Cardiac muscle cell (in vitro differentiated cells and primary cell): Measurements from ENCODE around the gene TCF7L1. TPM values are rescaled to one million over a fixed set of nuclear protein-coding genes. Genes with fewer than 3 reads are reported as not detected.

ENCODE experiments used
- DNase-seq, 2 donors: peaks; one replicate each; pipeline versions ENCODE4 v3.0.0 to v3.0.0-alpha.2; 2010 to 2017; ENCODE audit warnings: low read depth in 1 of 2, low spot score in 1 of 2
- H3K27ac ChIP-seq: fragments of 200-600 bp; sonication (generic); 2 replicates; pipeline ENCODE4 v1.5.1; 2016
- H3K27me3 ChIP-seq: fragments of 200-600 bp; sonication (generic); 2 replicates; pipeline ENCODE4 v1.6.0; 2016; ENCODE audit warnings: control low read depth
- H3K36me3 ChIP-seq: fragments of 200-600 bp; sonication (generic); 2 replicates; pipeline ENCODE4 v1.5.1; 2016; ENCODE audit warnings: control low read depth
- H3K4me1 ChIP-seq: fragments of 200-600 bp; sonication (generic); 2 replicates; pipeline ENCODE4 v1.8.1; 2017; ENCODE audit warnings: low read depth, mild to moderate bottlenecking, mixed run types
- H3K4me3 ChIP-seq: fragments of 200-600 bp; sonication (generic); 2 replicates; pipeline ENCODE4 v1.5.1; 2016; ENCODE audit warnings: mild to moderate bottlenecking
- H3K9me3 ChIP-seq: fragments of 200-600 bp; sonication (generic); 2 replicates; pipeline ENCODE4 v1.5.1; 2017; ENCODE audit warnings: low read depth, mild to moderate bottlenecking, control low read depth
- polyA plus RNA-seq: library from polyadenylated mRNA; unstranded; fragments of >200 nt; fragmentation: Nextera tagmentation; extraction: Ambion mirVana; gene quantifications from 2 replicates; pipeline ENCODE4 v1.2.1, GENCODE V29; 2016
- total RNA-seq: library from RNA; depleted of rRNA; stranded (reverse); fragments of >200 nt; gene quantifications from 2 replicates; pipeline ENCODE4 v1.2.3, GENCODE V29; 2016
- TF ChIP-seq, protein P1 (sequence below): IDR thresholded peaks from 2 replicates; pipeline ENCODE4 v1.5.1; 2012; ENCODE audit warnings: low read depth, mild to moderate bottlenecking, low read length

Gene TCF7L1
- total and polyA plus RNA-seq, 2 experiments from 2014 or later = 5.3 to 10.0 TPM

GRCh38 chr2:85275984-85276540 lies 142.9 kb downstream of the TCF7L1 start:
- no peaks in the 10 kb centered on the region for H3K36me3 ChIP-seq
- no peaks in the 10 kb centered on the region for H3K9me3 ChIP-seq
- no peaks in the 10 kb centered on the region for H3K27me3 ChIP-seq
- DNase-seq = no peak
- TF ChIP-seq, protein P1, sequence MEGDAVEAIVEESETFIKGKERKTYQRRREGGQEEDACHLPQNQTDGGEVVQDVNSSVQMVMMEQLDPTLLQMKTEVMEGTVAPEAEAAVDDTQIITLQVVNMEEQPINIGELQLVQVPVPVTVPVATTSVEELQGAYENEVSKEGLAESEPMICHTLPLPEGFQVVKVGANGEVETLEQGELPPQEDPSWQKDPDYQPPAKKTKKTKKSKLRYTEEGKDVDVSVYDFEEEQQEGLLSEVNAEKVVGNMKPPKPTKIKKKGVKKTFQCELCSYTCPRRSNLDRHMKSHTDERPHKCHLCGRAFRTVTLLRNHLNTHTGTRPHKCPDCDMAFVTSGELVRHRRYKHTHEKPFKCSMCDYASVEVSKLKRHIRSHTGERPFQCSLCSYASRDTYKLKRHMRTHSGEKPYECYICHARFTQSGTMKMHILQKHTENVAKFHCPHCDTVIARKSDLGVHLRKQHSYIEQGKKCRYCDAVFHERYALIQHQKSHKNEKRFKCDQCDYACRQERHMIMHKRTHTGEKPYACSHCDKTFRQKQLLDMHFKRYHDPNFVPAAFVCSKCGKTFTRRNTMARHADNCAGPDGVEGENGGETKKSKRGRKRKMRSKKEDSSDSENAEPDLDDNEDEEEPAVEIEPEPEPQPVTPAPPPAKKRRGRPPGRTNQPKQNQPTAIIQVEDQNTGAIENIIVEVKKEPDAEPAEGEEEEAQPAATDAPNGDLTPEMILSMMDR = no peak
- H3K4me3 ChIP-seq = no peak overlapping the region
- no peak overlapping the region for H3K27ac ChIP-seq
- H3K4me1 ChIP-seq = peaks cover 10% of the 10 kb centered on the region

- TF ChIP-seq, protein P1 = no peak
- H3K27me3 ChIP-seq = no peaks in the 10 kb centered on the region
- no peaks in the 10 kb centered on the region for H3K9me3 ChIP-seq
- H3K4me3 ChIP-seq = no peak overlapping the region
- peaks cover 10% of the 10 kb centered on the region for H3K4me1 ChIP-seq
- no peak for DNase-seq
- no peaks in the 10 kb centered on the region for H3K36me3 ChIP-seq
- H3K27ac ChIP-seq = no peak overlapping the region
These were observed 143.5 kb downstream of the TCF7L1 start for GRCh38 chr2:85276571-85277118.

GRCh38 chr2:85277416-85278158 lies 144.4 kb downstream of the TCF7L1 start:
- H3K27me3 ChIP-seq = no peaks in the 10 kb centered on the region
- H3K9me3 ChIP-seq = no peaks in the 10 kb centered on the region
- DNase-seq = peak; percentile 66 to 95
- H3K27ac ChIP-seq = peak overlapping the region; percentile 6
- H3K4me1 ChIP-seq = peaks cover 10% of the 10 kb centered on the region
- TF ChIP-seq, protein P1 = no peak
- no peak overlapping the region for H3K4me3 ChIP-seq
- no peaks in the 10 kb centered on the region for H3K36me3 ChIP-seq

- no peaks in the 10 kb centered on the region for H3K9me3 ChIP-seq
- TF ChIP-seq, protein P1 = no peak
- DNase-seq = peak in 1 of 2 donors; percentile 31
- H3K27ac ChIP-seq = no peak overlapping the region
- no peaks in the 10 kb centered on the region for H3K27me3 ChIP-seq
- peaks cover 10% of the 10 kb centered on the region for H3K4me1 ChIP-seq
- H3K36me3 ChIP-seq = no peaks in the 10 kb centered on the region
- no peak overlapping the region for H3K4me3 ChIP-seq
These were observed 145.2 kb downstream of the TCF7L1 start for GRCh38 chr2:85278361-85278760.

GRCh38 chr2:85281553-85281952 lies 148.4 kb downstream of the TCF7L1 start:
- TF ChIP-seq, protein P1 = no peak
- Histone ChIP-seq H3K36me3 (no peaks in the 10 kb centered on the region), H3K9me3 (no peaks in the 10 kb centered on the region), H3K27ac (no peak overlapping the region), H3K4me3 (no peak overlapping the region), H3K27me3 (no peaks in the 10 kb centered on the region), H3K4me1 (peaks cover 10% of the 10 kb centered on the region)
- DNase-seq = no peak
